GM19238 (cell line): Measurements from ENCODE around the gene AJUBA.
"Not testable (repeated sequence)": the region's sequence is repeated elsewhere in the genome, so short reads cannot be mapped to it uniquely, and the experiment has no call there.

Experiments used
- DNase-seq: peaks from one replicate; pipeline ENCODE4 v3.0.0; 2011; ENCODE audit warnings: low spot score; ENCODE audit not compliant: insufficient read length

The AJUBA gene

GRCh38 chr14:23006544-23007419, 24.4 kb upstream of the AJUBA start:
- DNase-seq, result peak; percentile 89

GRCh38 chr14:23006188-23006534, 23.8 kb upstream of the AJUBA start:
- no peak for DNase-seq

GRCh38 chr14:23005451-23006187, 23.3 kb upstream of the AJUBA start:
- DNase-seq, result no peak

- DNase-seq, result not testable (repeated sequence)
These were observed 21.9 kb upstream of the AJUBA start for GRCh38 chr14:23004274-23004673.

DNA sequence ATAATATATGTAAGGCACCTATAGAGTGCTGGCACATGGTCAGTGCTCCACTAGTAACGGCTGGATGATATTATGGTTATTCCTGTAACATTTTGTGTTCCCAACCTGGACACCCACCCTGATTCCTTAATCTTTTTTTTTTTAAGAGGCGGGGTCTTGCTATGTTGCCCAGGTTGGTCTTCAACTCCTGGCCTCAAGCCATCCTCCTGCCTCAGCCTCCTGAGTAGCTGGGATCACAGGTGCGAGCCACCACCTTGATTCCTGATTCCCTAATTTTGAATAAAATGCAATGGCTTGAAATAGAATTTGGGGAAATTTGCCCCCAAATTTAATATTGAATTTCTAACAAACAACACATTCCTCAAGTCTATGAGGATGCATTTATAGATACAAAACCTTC, 20.2 kb upstream of the AJUBA start:
- no peak for DNase-seq

DNA sequence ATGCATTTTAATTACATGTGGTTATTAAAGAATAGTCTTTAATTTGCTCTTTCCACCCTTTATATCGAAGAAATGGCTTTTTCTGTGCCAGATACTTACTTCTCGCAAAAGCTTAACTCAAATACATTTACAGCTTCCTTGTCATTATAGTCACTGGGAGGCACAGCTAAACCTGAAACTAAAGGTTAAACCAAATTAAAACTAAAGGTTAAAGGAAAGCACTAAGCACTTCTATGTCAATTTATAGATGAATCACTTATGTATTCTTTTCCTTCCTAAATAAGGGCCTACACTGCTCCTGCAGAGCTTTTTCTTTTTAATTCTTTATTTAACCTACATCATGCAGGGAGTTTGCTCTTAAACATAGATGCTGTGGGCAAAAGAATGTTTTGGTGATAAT, 18.5 kb upstream of the AJUBA start:
- no peak for DNase-seq

DNA sequence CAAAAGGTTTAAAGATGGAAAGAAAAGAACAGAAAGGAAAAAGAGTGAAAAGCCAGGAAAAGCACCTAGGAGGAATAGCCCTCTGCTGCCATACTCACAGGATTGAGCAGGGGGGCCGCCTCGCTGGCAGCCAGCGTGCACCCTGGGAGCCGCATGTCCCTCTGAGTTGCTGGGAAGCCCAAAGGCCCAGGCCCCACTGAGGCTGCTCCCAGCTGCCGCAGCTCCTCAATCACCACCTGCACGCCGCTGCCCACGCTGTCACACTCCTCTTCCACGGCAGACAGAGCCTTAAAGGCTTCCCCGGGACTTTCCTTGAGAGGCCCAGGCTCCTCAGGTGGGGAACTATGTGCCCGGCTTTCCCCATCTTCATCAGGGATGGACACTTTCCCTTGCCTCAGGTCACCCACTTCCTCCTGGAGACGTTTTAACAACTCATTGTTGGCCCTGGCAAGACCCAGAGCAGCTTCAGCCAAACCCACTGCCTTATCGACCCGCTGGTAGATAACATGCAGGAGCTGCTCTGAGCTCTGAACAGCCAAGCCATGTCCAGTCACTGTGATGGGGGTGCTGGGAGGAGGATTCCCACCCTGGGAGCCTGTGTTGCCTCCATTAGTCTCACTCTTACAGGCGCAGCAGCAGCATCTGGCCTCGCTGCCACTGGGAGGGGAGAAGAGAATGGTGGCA, 16.1 kb upstream of the AJUBA start:
- no peak for DNase-seq

DNA sequence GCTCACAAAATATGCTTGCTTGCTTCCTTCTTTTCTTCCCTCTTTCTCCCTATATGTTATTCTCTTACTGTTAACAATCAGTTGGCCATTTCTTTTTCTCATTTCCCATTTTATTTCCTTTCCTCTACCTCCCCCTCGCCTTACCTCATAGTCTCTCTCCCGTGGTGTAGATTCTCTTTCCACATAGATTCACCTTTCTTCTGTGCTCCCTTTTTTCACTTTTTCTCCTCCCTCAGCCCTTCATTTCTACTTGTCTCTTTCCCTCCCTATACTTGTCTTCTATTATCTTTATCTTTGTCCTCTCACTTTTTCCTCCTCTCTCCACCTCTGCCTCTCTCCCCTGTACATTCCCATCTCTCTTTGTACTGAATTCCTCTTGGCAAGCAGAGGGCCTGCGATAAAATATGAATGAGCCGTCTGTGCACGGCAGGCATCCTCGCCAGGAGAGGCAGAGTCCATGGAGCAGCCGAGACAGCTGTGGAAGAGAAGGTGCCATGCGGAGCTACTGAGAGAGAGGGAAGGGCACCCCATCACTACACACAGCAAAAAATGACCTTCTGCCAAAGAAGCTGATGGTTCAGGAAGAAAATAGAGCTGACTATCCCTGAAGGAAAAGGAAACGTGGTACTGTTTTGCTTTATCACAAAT, 15.4 kb upstream of the AJUBA start:
- no peak for DNase-seq

DNA sequence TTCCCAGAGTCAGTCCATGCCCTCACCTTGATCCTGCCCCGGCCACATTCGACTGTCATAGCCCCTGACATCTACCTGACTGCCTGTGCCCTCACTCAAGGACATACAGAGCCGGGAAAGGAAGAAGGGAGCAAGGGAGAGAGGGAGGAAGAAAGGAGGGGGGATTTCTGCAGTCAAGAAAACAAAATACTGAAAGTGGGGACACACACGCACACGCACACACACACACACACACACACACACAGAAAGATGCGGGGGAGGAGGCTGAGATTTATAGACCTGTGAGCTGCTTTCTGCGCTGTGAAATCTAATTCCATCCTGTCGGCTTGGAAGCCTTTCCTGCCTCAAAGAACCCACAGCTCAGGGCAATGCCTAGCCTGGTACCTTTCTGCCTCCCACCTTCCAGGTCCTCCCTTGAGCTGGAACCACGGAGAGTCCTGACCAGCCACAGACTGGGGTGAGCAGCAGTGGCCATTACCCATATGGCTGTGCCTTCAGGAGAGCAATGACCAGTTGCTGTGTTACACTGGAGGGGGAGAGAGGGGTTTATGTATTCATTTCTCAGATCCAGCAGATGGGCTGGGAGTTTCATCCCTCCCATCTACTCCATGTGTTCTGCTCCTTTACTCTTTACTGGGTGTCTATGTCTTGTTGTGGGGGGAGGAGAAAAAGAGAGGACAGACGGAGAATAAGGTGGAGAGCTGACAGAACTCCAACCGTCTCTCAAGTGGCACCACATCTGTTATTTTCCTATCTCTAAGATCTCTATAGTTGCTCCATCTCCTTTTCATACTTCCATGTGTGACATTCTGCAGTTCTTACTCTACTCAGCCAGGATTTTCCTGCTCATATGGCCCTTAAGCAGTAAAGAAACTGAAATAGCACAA, 14.7 kb upstream of the AJUBA start:
- no peak for DNase-seq

DNA sequence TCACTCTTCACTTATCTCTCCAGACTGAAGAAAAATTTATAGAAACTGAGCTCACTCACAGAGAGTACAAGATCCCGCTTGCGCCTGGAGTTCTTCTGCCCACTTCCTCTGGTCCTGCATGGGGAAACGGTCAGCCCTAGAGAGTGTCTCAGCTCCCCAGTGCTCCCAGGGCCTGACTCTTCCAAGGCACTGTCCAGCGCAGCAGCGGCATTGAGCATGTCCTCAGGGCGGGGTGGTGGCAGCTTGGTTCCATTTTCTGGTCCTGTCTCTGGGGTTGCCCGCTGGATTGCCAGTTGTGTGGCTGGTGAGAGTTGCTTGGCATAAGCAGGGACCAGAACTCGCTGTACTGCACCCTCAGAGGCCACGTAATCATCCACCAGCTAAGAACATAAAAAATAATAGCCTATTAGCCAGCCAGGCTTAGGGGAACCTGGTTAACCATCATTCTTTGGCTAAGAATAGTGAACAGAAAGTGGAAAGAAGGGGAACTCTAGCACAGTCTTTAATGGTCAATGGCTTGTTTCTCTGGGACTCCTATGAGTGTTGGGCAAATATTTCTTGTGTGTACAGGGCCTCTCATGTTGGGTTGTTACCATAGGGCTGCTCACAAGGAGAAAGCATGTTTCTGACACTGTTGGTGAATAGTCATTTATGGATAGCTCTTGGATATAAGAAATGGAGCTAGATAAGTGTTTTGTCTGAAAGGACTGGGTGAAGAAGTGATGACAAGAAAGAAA, 13.7 kb upstream of the AJUBA start:
- no peak for DNase-seq

- DNase-seq, result no peak
These were observed 12.5 kb upstream of the AJUBA start for GRCh38 chr14:22994762-22995275.

DNA sequence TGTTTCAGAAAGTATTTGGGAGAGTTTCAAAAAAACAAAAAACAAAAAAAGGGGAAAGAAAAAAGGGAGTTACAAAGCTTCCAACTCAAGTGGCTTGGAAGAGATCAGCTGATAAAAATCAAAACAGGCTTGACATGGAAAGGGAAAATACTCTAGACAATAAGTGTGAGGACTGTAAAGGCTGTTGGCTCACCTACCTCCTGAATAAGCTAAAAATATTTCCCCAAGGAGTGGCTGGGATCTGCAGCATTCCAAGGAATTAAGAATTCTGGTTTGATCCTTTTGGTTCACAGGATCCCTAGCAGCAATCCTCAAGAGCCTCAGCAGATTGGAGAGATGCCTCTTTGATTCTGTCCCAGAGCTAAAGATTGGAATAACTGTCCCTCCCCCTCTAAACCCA, 11.2 kb upstream of the AJUBA start:
- no peak for DNase-seq

DNA sequence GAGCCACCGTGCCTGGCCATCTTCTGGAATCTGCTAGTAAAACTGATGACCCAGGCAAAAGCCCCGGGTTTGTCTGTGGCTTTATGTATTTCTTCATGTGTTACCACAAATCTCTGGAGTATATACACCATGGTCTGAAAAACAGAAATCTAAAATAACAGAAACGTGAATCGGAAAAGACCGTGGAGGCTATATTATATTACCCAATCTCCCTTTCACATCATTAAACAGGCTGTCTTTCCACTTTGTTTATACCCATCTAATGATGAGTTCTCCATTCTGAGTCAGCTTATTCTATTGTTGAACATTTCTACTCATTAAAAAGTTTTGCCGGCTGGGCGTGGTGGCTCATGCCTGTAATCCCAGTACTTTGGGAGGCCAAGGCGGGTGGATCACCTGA, 9.5 kb upstream of the AJUBA start:
- DNase-seq, result no peak

GRCh38 chr14:22987291-22987690, 4.9 kb upstream of the AJUBA start:
- DNase-seq, result no peak

DNA sequence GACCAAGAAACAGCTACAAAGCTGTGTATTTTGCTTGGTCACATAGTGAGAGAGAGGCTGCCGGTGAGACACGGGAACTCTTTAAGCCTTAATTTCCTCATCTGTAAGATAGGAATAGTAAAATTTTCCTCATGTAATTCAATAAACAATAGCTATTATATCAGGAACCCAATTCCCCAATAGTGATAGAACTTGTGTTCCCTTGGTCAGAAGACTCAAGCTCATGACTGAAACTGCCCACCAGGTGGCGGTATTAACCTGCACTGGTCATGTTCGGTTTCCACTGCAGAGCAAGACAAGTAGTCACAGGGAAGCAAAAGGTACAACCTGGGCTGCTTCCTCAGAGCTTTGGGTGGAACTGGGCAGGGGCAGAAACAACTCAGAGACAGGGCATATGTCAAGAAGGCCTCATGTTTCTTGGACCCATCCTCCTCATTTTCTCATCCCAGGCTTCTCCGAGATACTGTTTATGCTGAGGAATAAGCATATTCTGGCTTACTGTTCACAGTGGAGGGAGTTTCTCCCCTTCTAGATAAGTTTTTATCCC, 4.2 kb upstream of the AJUBA start:
- DNase-seq, result peak; percentile 66

DNA sequence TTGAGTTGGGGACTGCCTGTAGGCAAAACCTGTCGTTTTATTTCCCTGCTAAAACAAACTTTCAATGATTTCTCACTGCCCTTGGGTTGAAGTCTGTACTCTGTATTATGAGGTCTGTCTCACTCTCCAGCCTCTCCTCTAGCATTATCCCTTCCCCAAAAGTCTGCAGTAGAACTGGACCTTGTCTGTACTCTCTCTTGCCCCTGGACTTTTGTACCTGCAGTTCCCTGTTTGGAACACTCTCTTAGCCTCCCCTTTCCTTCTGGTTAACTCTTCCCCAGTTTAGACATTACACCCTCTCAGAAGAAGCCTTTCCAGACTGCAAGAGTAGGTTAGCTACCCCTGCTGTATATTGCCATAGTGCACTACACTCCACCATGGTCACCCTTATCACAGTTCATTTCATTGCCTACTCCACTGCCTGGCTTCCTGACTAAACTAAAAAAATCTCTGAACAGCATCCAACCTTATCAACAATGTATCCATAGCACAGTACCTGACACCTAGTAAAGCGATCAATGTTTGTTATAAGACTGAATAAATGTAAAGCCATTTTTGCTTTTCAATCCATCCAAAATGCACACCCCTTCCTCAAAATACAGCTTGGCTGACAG, 3.6 kb upstream of the AJUBA start:
- DNase-seq, result no peak

DNA sequence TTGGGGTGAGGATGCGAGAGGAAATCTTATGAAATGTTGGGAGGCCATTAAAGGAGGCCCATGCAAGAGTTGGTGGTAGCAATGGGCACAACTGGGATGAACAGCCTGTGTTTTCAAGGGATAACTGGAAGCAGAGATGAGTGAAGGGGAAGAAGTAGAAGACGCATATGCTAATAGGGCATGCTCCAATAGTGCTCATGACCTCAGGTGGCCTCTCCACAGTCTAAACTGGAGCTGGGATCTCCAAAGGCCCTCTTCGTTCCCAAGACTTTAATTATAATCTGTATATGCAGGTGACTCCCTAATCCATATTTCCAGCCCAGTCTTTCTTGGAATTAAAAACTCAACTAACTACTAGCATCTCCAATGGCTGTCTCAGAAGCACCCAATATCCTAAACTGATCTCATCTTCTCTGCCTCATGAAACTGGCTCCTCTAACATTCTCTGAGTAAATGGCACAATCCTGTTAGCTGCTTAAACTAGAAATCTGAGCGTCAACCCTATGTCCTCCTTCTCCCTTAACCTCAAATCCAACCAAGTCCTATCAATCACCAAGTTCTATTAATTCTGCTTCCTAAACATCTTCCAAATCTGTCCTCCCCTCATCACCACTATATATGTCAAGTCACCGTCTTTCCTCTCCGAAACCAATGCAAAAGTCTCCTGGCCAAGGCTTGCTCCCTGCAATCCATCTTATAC, 2.8 kb upstream of the AJUBA start:
- no peak for DNase-seq

GRCh38 chr14:22981876-22982476, 375 bp downstream of the AJUBA start:
- no peak for DNase-seq
